Inflammatory macrophage treated with lipopolysaccharide for 1 hour (primary cell): ENCODE measurements around the gene SMCP.

Source experiments
- DNase-seq, 2 donors: peaks; one replicate each; pipeline ENCODE4 v3.0.0-alpha.2; 2020 to 2022

Gene SMCP

GRCh38 chr1:152886758-152887409, 8.8 kb downstream of the SMCP start:
- no peak for DNase-seq

GRCh38 chr1:152888126-152888525, 10.0 kb downstream of the SMCP start:
- no peak for DNase-seq

- no peak for DNase-seq
Measured at GRCh38 chr1:152899027-152899426, 20.9 kb downstream of the SMCP start.

- no peak for DNase-seq
Measured at GRCh38 chr1:152899883-152900282, 21.8 kb downstream of the SMCP start.

GRCh38 chr1:152901631-152902030, 23.5 kb downstream of the SMCP start:
- no peak for DNase-seq

- no peak for DNase-seq
Measured at GRCh38 chr1:152902636-152903035, 24.5 kb downstream of the SMCP start.

GRCh38 chr1:152904688-152905440, 26.7 kb downstream of the SMCP start:
- peak in 1 of 2 donors; percentile 6 for DNase-seq

GRCh38 chr1:152906023-152906565, 28.0 kb downstream of the SMCP start:
- DNase-seq = peak in 1 of 2 donors; percentile 5

- DNase-seq = no peak
Measured at GRCh38 chr1:152907686-152908601, 29.8 kb downstream of the SMCP start, which contains the start of gene IVL. TSS of gene IVL (plus strand) at chr1:152908546. CDS start at chr1:152909798, 1,252 bp downstream.

GRCh38 chr1:152909206-152909605, 31.1 kb downstream of the SMCP start:
- no peak for DNase-seq

GRCh38 chr1:152912471-152912870, 34.3 kb downstream of the SMCP start:
- DNase-seq = no peak

- no peak for DNase-seq
Measured at GRCh38 chr1:152912900-152913299, 34.8 kb downstream of the SMCP start.

GRCh38 chr1:152917794-152918193, 39.7 kb downstream of the SMCP start:
- no peak for DNase-seq

GRCh38 chr1:152919071-152919470, 40.9 kb downstream of the SMCP start:
- DNase-seq = no peak

GRCh38 chr1:152924191-152924590, 46.1 kb downstream of the SMCP start:
- DNase-seq = no peak

- DNase-seq = peak in 1 of 2 donors; percentile 3
Measured at GRCh38 chr1:152926091-152926490, 48.0 kb downstream of the SMCP start.

GRCh38 chr1:152928671-152929070, 50.5 kb downstream of the SMCP start:
- no peak for DNase-seq

GRCh38 chr1:152932170-152932811, 54.2 kb downstream of the SMCP start:
- no peak for DNase-seq

- DNase-seq = no peak
Measured at GRCh38 chr1:152933196-152933595, 55.1 kb downstream of the SMCP start.
